ENCODE measurements around the gene SMIM23. TPM values are rescaled to one million over a fixed set of nuclear protein-coding genes. Genes with fewer than 3 reads are reported as not detected.

The SMIM23 gene
- total RNA-seq, 4 donors from 2014 or later: not detected

- ATAC-seq (ENCODE audit: low FRiP score): no peak
- no peak for TF ChIP-seq CTCF (IDR thresholded peaks at IDR 0.05)
- DNase-seq (ENCODE audit: low spot score): no peak
Observed at GRCh38 chr5:171757853-171758535, 27.6 kb upstream of the SMIM23 start.

GRCh38 chr5:171759777-171760176 lies 25.8 kb upstream of the SMIM23 start:
- no peak for ATAC-seq (ENCODE audit: low FRiP score)
- no peak for TF ChIP-seq CTCF (IDR thresholded peaks at IDR 0.05)
- no peak for DNase-seq (ENCODE audit: low spot score)

GRCh38 chr5:171762021-171762608 lies 23.5 kb upstream of the SMIM23 start:
- TF ChIP-seq CTCF (IDR thresholded peaks at IDR 0.05): no peak
- ATAC-seq (ENCODE audit: low FRiP score) (no peak), DNase-seq (ENCODE audit: low spot score) (no peak)

- TF ChIP-seq CTCF (IDR thresholded peaks at IDR 0.05): no peak
- ATAC-seq (ENCODE audit: low FRiP score) (no peak), DNase-seq (ENCODE audit: low spot score) (no peak)
Observed at GRCh38 chr5:171762903-171763302, 22.7 kb upstream of the SMIM23 start.

- DNase-seq (ENCODE audit: low spot score) (no peak), ATAC-seq (ENCODE audit: low FRiP score) (no peak)
- no peak for TF ChIP-seq CTCF (IDR thresholded peaks at IDR 0.05)
Observed at GRCh38 chr5:171764265-171764664, 21.4 kb upstream of the SMIM23 start.

- no peak for ATAC-seq (ENCODE audit: low FRiP score)
- no peak for TF ChIP-seq CTCF (IDR thresholded peaks at IDR 0.05)
- DNase-seq (ENCODE audit: low spot score): no peak
Observed at GRCh38 chr5:171766875-171767274, 18.7 kb upstream of the SMIM23 start.

- no peak for TF ChIP-seq CTCF (IDR thresholded peaks at IDR 0.05)
- no peak for ATAC-seq (ENCODE audit: low FRiP score)
- no peak for DNase-seq (ENCODE audit: low spot score)
Observed at GRCh38 chr5:171770153-171770552, 15.5 kb upstream of the SMIM23 start.

Measured in omental fat pad (tissue), 4 donors.